Measurements from ENCODE around the gene ANKIB1. TPM values are rescaled to one million over a fixed set of nuclear protein-coding genes. Genes with fewer than 3 reads are reported as not detected.
"Not testable (repeated sequence)": the region's sequence is repeated elsewhere in the genome, so short reads cannot be mapped to it uniquely, and the experiment has no call there.

The ANKIB1 gene
- total RNA-seq, 2 experiments from 2014 or later = 37.0 to 55.1 TPM

DNA sequence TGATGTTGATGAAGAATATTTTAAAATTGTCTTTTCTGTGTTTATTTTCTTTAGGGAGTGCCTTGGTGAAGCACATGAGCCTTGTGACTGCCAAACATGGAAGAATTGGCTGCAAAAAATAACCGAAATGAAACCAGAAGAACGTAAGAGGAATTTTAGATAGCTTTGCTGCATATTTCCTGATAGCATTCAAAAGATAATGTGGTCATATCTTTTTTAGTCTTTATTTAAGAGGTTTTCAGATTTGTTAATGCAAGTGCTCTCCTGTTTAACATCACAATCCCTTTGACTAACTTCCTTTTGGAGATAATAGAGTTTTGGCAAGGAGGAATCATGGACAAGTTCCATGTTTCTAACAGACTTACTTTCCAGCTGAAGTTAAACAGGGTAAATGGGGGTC is 116.4 kb downstream of the ANKIB1 start:
- ATAC-seq = no peak
- no peak overlapping the region for H3K4me3 Mint-ChIP-seq
- ChIA-PET POLR2A (no interaction called here), CTCF (no interaction called here)
- no peaks in the 10 kb centered on the region for H3K27me3 Mint-ChIP-seq
- intact Hi-C loops (cut with DNase I, micrococcal nuclease) = no loop called here
- H3K36me3 Mint-ChIP-seq (ENCODE audit: low read depth) = peaks cover 44% of the 10 kb centered on the region
- no peaks in the 10 kb centered on the region for H3K9me3 Mint-ChIP-seq (ENCODE audit: low read depth)
- DNase-seq = no peak
- H3K4me1 Mint-ChIP-seq = peaks cover 2% of the 10 kb centered on the region
- no peak overlapping the region for H3K27ac Mint-ChIP-seq

DNA sequence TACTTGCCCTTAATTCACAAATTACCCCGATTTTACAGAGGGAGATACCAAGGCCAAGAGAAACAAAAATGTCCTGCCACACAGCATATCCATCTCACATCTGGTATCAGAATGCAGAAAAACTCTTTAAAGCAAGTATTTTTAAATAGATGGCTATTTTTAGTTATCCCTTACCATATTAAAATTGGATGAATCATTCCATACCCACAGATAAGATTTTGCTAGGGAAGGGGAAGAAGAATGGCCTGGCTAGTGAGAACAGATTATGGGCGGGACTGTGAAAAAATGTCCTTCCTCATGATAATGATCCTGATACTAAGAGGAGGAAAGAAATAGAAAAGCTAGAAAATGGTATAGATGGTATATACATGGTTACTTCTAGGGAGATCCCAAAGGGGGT is 121.0 kb downstream of the ANKIB1 start:
- CTCF ChIA-PET = no interaction called here

GRCh38 chr7:92368741-92369140 is 123.0 kb downstream of the ANKIB1 start:
- ATAC-seq (no peak), DNase-seq (no peak)
- no peaks in the 10 kb centered on the region for H3K9me3 Mint-ChIP-seq (ENCODE audit: low read depth)
- ChIA-PET POLR2A (interaction anchor here (0.6 kb wide), 1 partner anchor 79 kb away, joined by 3 read pairs; no protein-coding TSS in a partner anchor), CTCF (no interaction called here)
- H3K27ac Mint-ChIP-seq = no peak overlapping the region
- H3K4me3 Mint-ChIP-seq = no peak overlapping the region
- intact Hi-C loops (cut with DNase I, micrococcal nuclease) = no loop called here
- H3K36me3 Mint-ChIP-seq (ENCODE audit: low read depth) = peaks cover 20% of the 10 kb centered on the region
- no peaks in the 10 kb centered on the region for H3K4me1 Mint-ChIP-seq
- no peaks in the 10 kb centered on the region for H3K27me3 Mint-ChIP-seq

More for the DNA sequence above, 121.0 kb downstream of the ANKIB1 start:
- H3K36me3 Mint-ChIP-seq (ENCODE audit: low read depth) = peaks cover 29% of the 10 kb centered on the region
- POLR2A ChIA-PET = no interaction called here
- no peak overlapping the region for H3K4me3 Mint-ChIP-seq
- H3K9me3 Mint-ChIP-seq (ENCODE audit: low read depth) = no peaks in the 10 kb centered on the region
- no peak overlapping the region for H3K27ac Mint-ChIP-seq
- H3K27me3 Mint-ChIP-seq = no peaks in the 10 kb centered on the region
- intact Hi-C loops (cut with DNase I, micrococcal nuclease) = no loop called here
- no peaks in the 10 kb centered on the region for H3K4me1 Mint-ChIP-seq
- no peak for DNase-seq
- ATAC-seq = no peak

GRCh38 chr7:92375013-92375412 is 129.2 kb downstream of the ANKIB1 start:
- H3K9me3 Mint-ChIP-seq (ENCODE audit: low read depth) = no peaks in the 10 kb centered on the region
- H3K4me3 Mint-ChIP-seq = no peak overlapping the region
- H3K36me3 Mint-ChIP-seq (ENCODE audit: low read depth) = peaks cover 23% of the 10 kb centered on the region
- intact Hi-C loops (cut with DNase I, micrococcal nuclease) = no loop called here
- no peaks in the 10 kb centered on the region for H3K27me3 Mint-ChIP-seq
- no peaks in the 10 kb centered on the region for H3K4me1 Mint-ChIP-seq
- ChIA-PET POLR2A (no interaction called here), CTCF (no interaction called here)
- DNase-seq (no peak), ATAC-seq (no peak)
- no peak overlapping the region for H3K27ac Mint-ChIP-seq

DNA sequence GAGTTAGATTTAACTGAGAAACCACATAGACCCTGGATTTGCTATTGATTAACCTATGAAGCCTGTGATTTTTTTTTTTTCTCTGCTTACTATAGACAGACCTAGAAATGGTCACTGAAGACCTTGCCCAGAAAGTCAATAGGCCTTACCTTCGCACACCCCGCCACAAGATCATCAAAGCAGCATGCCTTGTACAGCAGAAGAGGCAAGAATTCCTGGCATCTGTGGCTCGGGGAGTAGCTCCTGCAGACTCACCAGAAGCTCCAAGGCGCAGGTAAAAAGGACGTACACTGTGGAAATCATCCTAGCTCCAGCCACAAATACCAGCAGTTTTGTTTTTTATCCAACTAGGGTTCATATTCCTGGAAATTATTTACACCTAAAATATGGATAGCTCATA is 145.3 kb downstream of the ANKIB1 start:
- no peaks in the 10 kb centered on the region for H3K9me3 Mint-ChIP-seq (ENCODE audit: low read depth)
- CTCF ChIA-PET = interaction anchor here (0.9 to 1.1 kb wide), 2 partner anchors 13 to 56 kb away, joined by 3 read pairs; partner anchors contain the start of gene GATAD1
- intact Hi-C loops (cut with DNase I, micrococcal nuclease) = no loop called here
- no peaks in the 10 kb centered on the region for H3K27me3 Mint-ChIP-seq
- POLR2A ChIA-PET = no interaction called here
- no peak overlapping the region for H3K27ac Mint-ChIP-seq
- H3K4me3 Mint-ChIP-seq = no peak overlapping the region
- DNase-seq (no peak), ATAC-seq (no peak)
- H3K36me3 Mint-ChIP-seq (ENCODE audit: low read depth) = peaks cover 13% of the 10 kb centered on the region
- no peaks in the 10 kb centered on the region for H3K4me1 Mint-ChIP-seq

- no peak overlapping the region for H3K27ac Mint-ChIP-seq
- ChIA-PET CTCF (no interaction called here), POLR2A (no interaction called here)
- H3K4me3 Mint-ChIP-seq = no peak overlapping the region
- no peaks in the 10 kb centered on the region for H3K9me3 Mint-ChIP-seq (ENCODE audit: low read depth)
- DNase-seq (no peak), ATAC-seq (no peak)
- H3K36me3 Mint-ChIP-seq (ENCODE audit: low read depth) = peaks cover 17% of the 10 kb centered on the region
- H3K4me1 Mint-ChIP-seq = peaks cover 1% of the 10 kb centered on the region
- intact Hi-C loops (cut with DNase I, micrococcal nuclease) = no loop called here
- no peaks in the 10 kb centered on the region for H3K27me3 Mint-ChIP-seq
Measured at GRCh38 chr7:92397542-92397941, 151.8 kb downstream of the ANKIB1 start.

DNA sequence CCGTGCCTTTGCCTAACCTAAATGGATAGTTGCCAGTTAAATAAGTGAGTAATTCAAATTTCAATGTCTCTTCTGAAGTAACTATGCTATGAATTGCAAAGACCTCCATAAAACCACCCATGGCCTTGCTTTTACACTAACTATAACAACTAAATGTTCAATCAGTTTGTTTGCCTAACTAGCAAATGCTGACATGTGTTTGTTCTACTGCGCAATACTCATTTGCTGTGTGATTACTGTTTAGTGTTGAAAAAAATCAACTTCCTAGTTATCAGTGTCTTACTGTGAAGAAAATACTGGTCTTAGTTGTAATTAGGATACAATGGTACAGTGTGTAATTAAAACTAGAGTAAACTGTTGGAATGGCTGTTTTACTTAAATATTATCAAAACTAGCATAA is 154.2 kb downstream of the ANKIB1 start:
- Mint-ChIP-seq H3K36me3 (ENCODE audit: low read depth) (peaks cover 19% of the 10 kb centered on the region), H3K4me3 (no peak overlapping the region), H3K27me3 (no peaks in the 10 kb centered on the region), H3K9me3 (ENCODE audit: low read depth) (no peaks in the 10 kb centered on the region), H3K27ac (no peak overlapping the region), H3K4me1 (peaks cover 19% of the 10 kb centered on the region)
- intact Hi-C loops (cut with DNase I, micrococcal nuclease) = no loop called here
- no peak for ATAC-seq
- CTCF ChIA-PET = no interaction called here
- no peak for DNase-seq
- POLR2A ChIA-PET = no interaction called here

DNA sequence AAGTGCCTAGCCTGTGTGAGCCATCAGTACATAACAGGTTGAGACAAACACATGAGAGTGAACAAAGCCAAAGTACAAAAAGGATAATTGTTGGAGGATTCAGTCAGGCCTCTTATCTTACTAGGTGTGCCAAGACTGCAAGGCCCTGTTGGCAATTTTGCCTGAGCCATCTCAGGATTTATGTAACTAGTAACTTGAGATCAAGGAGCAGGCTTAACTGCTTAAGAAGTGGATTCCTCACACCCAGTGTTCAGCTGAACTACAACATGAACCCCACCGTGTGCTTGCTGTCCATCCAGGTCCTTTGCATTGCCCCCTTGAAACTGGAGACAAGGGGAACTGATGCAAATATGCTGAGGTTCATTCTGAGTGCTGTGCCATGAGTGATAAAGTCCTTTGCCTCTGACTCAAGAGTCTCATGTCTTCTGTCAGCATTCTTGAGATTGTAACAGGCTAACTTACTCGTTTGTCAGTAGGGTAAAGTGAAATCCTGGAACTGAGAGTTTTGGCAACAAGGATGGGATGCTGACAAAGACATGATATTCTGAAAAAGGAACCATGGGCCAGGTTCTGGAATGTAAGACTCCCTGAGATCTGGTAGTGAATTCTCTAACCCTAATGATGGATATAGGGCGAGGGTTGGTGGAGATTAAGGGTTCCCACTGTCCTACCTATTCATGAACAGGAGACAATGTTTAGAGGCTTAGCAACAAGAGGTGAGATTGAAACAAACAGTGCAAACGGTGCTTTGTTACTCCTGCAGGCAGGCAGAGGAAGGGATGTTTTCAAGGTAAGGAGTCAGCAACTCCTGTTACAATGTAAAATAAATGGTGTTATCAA is 157.4 kb downstream of the ANKIB1 start:
- Mint-ChIP-seq H3K36me3 (ENCODE audit: low read depth) (peaks cover 12% of the 10 kb centered on the region), H3K27me3 (no peaks in the 10 kb centered on the region), H3K27ac (peak overlapping the region; percentile 9), H3K4me1 (peaks cover 19% of the 10 kb centered on the region), H3K4me3 (no peak overlapping the region), H3K9me3 (ENCODE audit: low read depth) (no peaks in the 10 kb centered on the region)
- ChIA-PET POLR2A (no interaction called here), CTCF (no interaction called here)
- DNase-seq (no peak), ATAC-seq (peak; percentile 62)
- intact Hi-C loops (cut with DNase I, micrococcal nuclease) = no loop called here

DNA sequence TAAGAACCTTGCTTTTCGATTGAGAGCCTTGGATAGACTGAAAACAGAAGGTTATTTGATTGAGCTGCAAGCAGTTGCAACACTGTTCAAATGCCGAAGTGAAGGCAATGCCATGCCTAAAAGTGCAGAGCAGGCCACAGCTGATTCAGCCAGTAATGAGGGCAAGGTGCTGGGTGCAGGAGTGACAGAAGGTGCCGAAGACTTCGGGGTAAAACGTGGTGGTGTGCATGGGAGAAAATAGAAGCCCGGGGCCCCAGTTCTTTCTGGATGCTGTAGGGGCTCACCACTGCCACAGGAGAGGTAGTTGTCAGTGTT is 157.9 kb downstream of the ANKIB1 start:
- Mint-ChIP-seq H3K27me3 (no peaks in the 10 kb centered on the region), H3K36me3 (ENCODE audit: low read depth) (peaks cover 7% of the 10 kb centered on the region), H3K4me3 (no peak overlapping the region), H3K4me1 (peaks cover 19% of the 10 kb centered on the region), H3K27ac (no peak overlapping the region), H3K9me3 (ENCODE audit: low read depth) (no peaks in the 10 kb centered on the region)
- ChIA-PET CTCF (interaction anchor here (1.3 kb wide), 1 partner anchor 16 kb away, joined by 3 read pairs; no protein-coding TSS in a partner anchor), POLR2A (no interaction called here)
- DNase-seq (no peak), ATAC-seq (peak; percentile 14)
- intact Hi-C loops (cut with DNase I, micrococcal nuclease) = no loop called here

- Mint-ChIP-seq H3K36me3 (ENCODE audit: low read depth) (peaks cover 4% of the 10 kb centered on the region), H3K27ac (peak overlapping the region; percentile 2), H3K9me3 (ENCODE audit: low read depth) (no peaks in the 10 kb centered on the region), H3K27me3 (no peaks in the 10 kb centered on the region), H3K4me1 (peaks cover 19% of the 10 kb centered on the region), H3K4me3 (no peak overlapping the region)
- DNase-seq = peak; percentile 62
- POLR2A ChIA-PET = no interaction called here
- CTCF ChIA-PET = interaction anchor here (0.9 to 1.4 kb wide), 4 partner anchors 13 to 44 kb away, joined by 3 to 5 read pairs (median 4); partner anchors contain the start of gene GATAD1
- intact Hi-C loops (cut with DNase I, micrococcal nuclease) = no loop called here
- peak; percentile 72 for ATAC-seq
Measured at GRCh38 chr7:92404170-92404614, 158.4 kb downstream of the ANKIB1 start.

DNA sequence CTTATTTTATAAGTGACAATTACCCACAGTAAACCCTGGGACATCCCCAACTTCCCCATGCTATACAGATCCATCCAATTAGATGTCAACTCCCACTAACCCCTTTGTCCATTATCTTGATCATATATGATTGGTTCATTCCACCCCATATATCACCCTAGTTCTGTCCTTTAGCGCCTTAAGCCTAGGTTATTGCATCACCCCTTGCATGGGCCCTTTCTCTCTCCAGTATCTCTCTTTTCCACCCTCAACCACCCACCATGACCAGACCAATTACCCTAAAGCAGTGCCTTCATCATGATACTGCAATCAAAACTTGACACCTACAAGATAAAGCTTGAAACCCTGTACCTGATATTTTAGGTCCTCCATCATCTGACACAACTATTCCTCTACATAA is 163.6 kb downstream of the ANKIB1 start:
- POLR2A ChIA-PET = no interaction called here
- CTCF ChIA-PET = no interaction called here

GRCh38 chr7:92410162-92410561 is 164.4 kb downstream of the ANKIB1 start:
- H3K4me3 Mint-ChIP-seq; ATAC-seq; POLR2A ChIA-PET; H3K9me3 Mint-ChIP-seq (ENCODE audit: low read depth); H3K4me1 Mint-ChIP-seq; H3K27me3 Mint-ChIP-seq; H3K27ac Mint-ChIP-seq; intact Hi-C loops (cut with DNase I, micrococcal nuclease); DNase-seq; H3K36me3 Mint-ChIP-seq (ENCODE audit: low read depth): not testable (repeated sequence)
- CTCF ChIA-PET = interaction anchor here (1.0 to 3.8 kb wide), 2 partner anchors 12 to 14 kb away, joined by 4 to 17 read pairs; no protein-coding TSS in a partner anchor

More for the DNA sequence above, 163.6 kb downstream of the ANKIB1 start:
- intact Hi-C loops (cut with DNase I, micrococcal nuclease) = no loop called here
- peaks cover 1% of the 10 kb centered on the region for H3K4me1 Mint-ChIP-seq
- no peak for ATAC-seq
- no peak overlapping the region for H3K4me3 Mint-ChIP-seq
- no peaks in the 10 kb centered on the region for H3K36me3 Mint-ChIP-seq (ENCODE audit: low read depth)
- no peak overlapping the region for H3K27ac Mint-ChIP-seq
- H3K27me3 Mint-ChIP-seq = peaks cover 9% of the 10 kb centered on the region
- no peak for DNase-seq
- peaks cover 5% of the 10 kb centered on the region for H3K9me3 Mint-ChIP-seq (ENCODE audit: low read depth)

All from activated CD4-positive, alpha-beta T cell treated with anti-CD3 and anti-CD28 coated beads for 36 hours (primary cell).